Lung (tissue), 12 donors: ENCODE measurements around the gene RSPRY1. TPM values are rescaled to one million over a fixed set of nuclear protein-coding genes. Genes with fewer than 3 reads are reported as not detected.
A peak's percentile ranks its signal among the peaks of the same experiment; 100 is the strongest.

Experiments
- ATAC-seq: fragments of 200-7000 bp; cut with Tn5 transposase; one replicate; pipeline ENCODE4 v1.9.1; 2020; ENCODE audit warnings: moderate number of reproducible peaks; ENCODE audit not compliant: insufficient read depth, low FRiP score
- DNase-seq, 3 donors: peaks; one replicate each; pipeline ENCODE4 v3.0.0-alpha.2; 2013 to 2017
- H3K27ac ChIP-seq, 2 donors: one replicate each; pipeline ENCODE4 v1.5.1; 2013; ENCODE audit warnings: mild to moderate bottlenecking in 2 of 2, moderate library complexity in 2 of 2, control low read depth in 1 of 2, inconsistent platforms in 1 of 2, low read depth in 1 of 2, low read length in 1 of 2
- H3K27me3 ChIP-seq, 3 donors: one replicate each; pipeline ENCODE4 v1.5.1; 2013; ENCODE audit warnings: low read length in 2 of 3; ENCODE audit not compliant: control insufficient read depth in 3 of 3, insufficient read depth in 3 of 3
- H3K36me3 ChIP-seq, 4 donors: one replicate each; pipeline ENCODE4 v1.5.1; 2013; ENCODE audit warnings: low read length in 4 of 4, mild to moderate bottlenecking in 1 of 4, moderate library complexity in 1 of 4; ENCODE audit not compliant: control insufficient read depth in 4 of 4, insufficient read depth in 4 of 4
- H3K4me1 ChIP-seq, 5 donors: one replicate each; pipeline ENCODE4 v1.5.1; 2013; ENCODE audit warnings: low read length in 5 of 5, mild to moderate bottlenecking in 2 of 5, moderate library complexity in 1 of 5; ENCODE audit not compliant: control insufficient read depth in 5 of 5, insufficient read depth in 5 of 5
- H3K4me3 ChIP-seq: one replicate; pipeline ENCODE4 v1.5.1; 2013; ENCODE audit warnings: mild to moderate bottlenecking, control low read depth, moderate library complexity
- H3K9ac ChIP-seq, 2 donors: one replicate each; pipeline ENCODE4 v1.5.1; 2013; ENCODE audit warnings: low read length in 2 of 2, control low read depth in 1 of 2; ENCODE audit not compliant: insufficient read depth in 1 of 2
- H3K9me3 ChIP-seq, 4 donors: one replicate each; pipeline ENCODE4 v1.5.1; 2013; ENCODE audit warnings: low read length in 3 of 4, mild to moderate bottlenecking in 1 of 4, moderate library complexity in 1 of 4; ENCODE audit not compliant: control insufficient read depth in 4 of 4, insufficient read depth in 3 of 4
- CTCF ChIP-seq: IDR thresholded peaks from 2 replicates; pipeline ENCODE4 v1.5.1; 2012; ENCODE audit warnings: mild to moderate bottlenecking; ENCODE audit errors: control extremely low read depth, extremely low read depth
- WGBS, 2 donors: extraction: QIAGEN DNeasy Blood & Tissue Kit; methylation state at CpG; one replicate each; pipeline ENCODE4 v1.1.7; 2013; 5-methylcytosine and 5-hydroxymethylcytosine counted together
- polyA plus RNA-seq, 2 donors: library from polyadenylated mRNA; stranded (reverse); fragments of 200-250 nt; gene quantifications; one replicate each; pipeline ENCODE4 v1.2.1, GENCODE V29; 2013
- total RNA-seq, 2 donors: library from RNA; depleted of rRNA in 1 of 2; stranded (reverse); fragments of >200 nt in 1 of 2; gene quantifications; one replicate each; pipeline ENCODE4 v1.2.1, GENCODE V29; 2014 to 2021
- donor health status: control.
- donor health status: control.
- donor health status: Bipolar disorder and iron deficiency.
- donor health status: healthy.
- donor health status: DM: yes; HTN: yes; CAD: no.

Gene RSPRY1
- total and polyA plus RNA-seq, 4 donors: 10.5 to 71.7 (median 25.2) TPM

DNA sequence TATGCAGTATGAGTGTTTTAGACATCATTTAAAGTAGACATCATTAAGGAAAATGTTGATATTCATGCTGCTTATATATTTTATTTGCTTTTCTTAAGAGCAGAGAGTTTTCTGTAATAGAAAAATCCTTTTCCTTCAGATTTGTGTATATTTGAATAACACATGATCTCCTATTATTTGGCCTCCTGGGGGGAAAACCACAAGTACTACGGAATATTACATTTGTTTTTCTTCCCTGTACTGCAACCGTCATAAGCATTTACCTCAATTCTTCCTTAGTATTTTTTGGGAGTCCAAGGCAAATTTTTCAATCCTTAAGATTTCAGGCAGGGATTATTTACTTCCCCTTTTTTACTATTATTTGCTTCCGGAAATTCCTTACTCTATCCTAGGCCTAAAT lies 6.0 kb downstream of the RSPRY1 start:
- TF ChIP-seq CTCF: no peak
- H3K9ac ChIP-seq: no peak overlapping the region
- ATAC-seq (no peak), DNase-seq (no peak)
- peaks cover 0 to 2% (median 0%) of the 10 kb centered on the region in 4 donors for H3K36me3 ChIP-seq
- no peak overlapping the region for H3K4me3 ChIP-seq
- H3K27me3 ChIP-seq: no peaks in the 10 kb centered on the region
- 55 to 74% methylated on average over 3 of the region's 3 CpGs for WGBS, 2 donors
- no peaks in the 10 kb centered on the region for H3K9me3 ChIP-seq
- H3K4me1 ChIP-seq: peaks cover 5 to 18% (median 7%) of the 10 kb centered on the region in 5 donors
- H3K27ac ChIP-seq: no peak overlapping the region

- H3K4me1 ChIP-seq: peaks cover 2 to 14% (median 5%) of the 10 kb centered on the region in 5 donors
- TF ChIP-seq CTCF: no peak
- H3K36me3 ChIP-seq: peaks cover 0 to 4% (median 0%) of the 10 kb centered on the region in 4 donors
- no peak overlapping the region for H3K4me3 ChIP-seq
- no peaks in the 10 kb centered on the region for H3K27me3 ChIP-seq
- no peak overlapping the region for H3K27ac ChIP-seq
- WGBS, 2 donors: 73 to 88% methylated on average over 7 of the region's 7 CpGs
- H3K9ac ChIP-seq: no peak overlapping the region
- ATAC-seq: no peak
- H3K9me3 ChIP-seq: no peaks in the 10 kb centered on the region
- no peak for DNase-seq
Observed at GRCh38 chr16:57192720-57193486, 6.8 kb downstream of the RSPRY1 start.

GRCh38 chr16:57194512-57194911 lies 8.4 kb downstream of the RSPRY1 start:
- H3K4me1 ChIP-seq: peaks cover 0 to 12% (median 5%) of the 10 kb centered on the region in 5 donors
- no peak for ATAC-seq
- no peaks in the 10 kb centered on the region for H3K9me3 ChIP-seq
- H3K4me3 ChIP-seq: no peak overlapping the region
- peak overlapping the region in 1 of 2 donors; percentile 53 for H3K27ac ChIP-seq
- TF ChIP-seq CTCF: no peak
- H3K27me3 ChIP-seq: no peaks in the 10 kb centered on the region
- no peak overlapping the region for H3K9ac ChIP-seq
- H3K36me3 ChIP-seq: peaks cover 0 to 3% (median 0%) of the 10 kb centered on the region in 4 donors
- no peak for DNase-seq
